ENCODE data around the gene PCSK1.

PCSK1 gene

GRCh38 chr5:96426831-96427230, 6.2 kb downstream of the PCSK1 start:
- H3K4me2 ChIP-seq (ENCODE audit: low read length), result no peak overlapping the region
- no peaks in the 10 kb centered on the region for H4K20me1 ChIP-seq (ENCODE audit: insufficient read depth, low read length)
- TF ChIP-seq CTCF (IDR thresholded peaks at IDR 0.05; ENCODE audit: low read length), result no peak
- TF ChIP-seq EZH2 (IDR thresholded peaks at IDR 0.05; ENCODE audit: borderline replicate concordance, low read length), result no peak
- H3K27ac ChIP-seq (ENCODE audit: low read depth, low read length, poor library complexity, severe bottlenecking), result no peak overlapping the region
- H3K9me3 ChIP-seq (ENCODE audit: low read length), result no peaks in the 10 kb centered on the region
- H3K9me2 ChIP-seq (ENCODE audit: low read depth, low read length), result no peaks in the 10 kb centered on the region
- H3K9ac ChIP-seq (ENCODE audit: low read length), result no peak overlapping the region
- no peak overlapping the region for H2AFZ ChIP-seq (ENCODE audit: low read length)
- H3K36me3 ChIP-seq (ENCODE audit: insufficient read depth, low read length), result no peaks in the 10 kb centered on the region
- H3K4me3 ChIP-seq (ENCODE audit: low read depth, low read length, poor library complexity, severe bottlenecking), result no peak overlapping the region
- no peaks in the 10 kb centered on the region for H3K79me2 ChIP-seq (ENCODE audit: insufficient read depth, low read length)
- no peaks in the 10 kb centered on the region for H3F3A ChIP-seq (ENCODE audit: insufficient read depth, low read length)
- no peaks in the 10 kb centered on the region for H3K4me1 ChIP-seq (ENCODE audit: insufficient read depth, low read length, severe bottlenecking)
- H3K27me3 ChIP-seq (ENCODE audit: insufficient read depth, low read length), result no peaks in the 10 kb centered on the region

GRCh38 chr5:96425443-96425842, 7.6 kb downstream of the PCSK1 start:
- Histone ChIP-seq H3K4me3 (ENCODE audit: low read depth, low read length, poor library complexity, severe bottlenecking) (no peak overlapping the region), H3K4me1 (ENCODE audit: insufficient read depth, low read length, severe bottlenecking) (no peaks in the 10 kb centered on the region), H3K27me3 (ENCODE audit: insufficient read depth, low read length) (no peaks in the 10 kb centered on the region), H3K4me2 (ENCODE audit: low read length) (no peak overlapping the region), H4K20me1 (ENCODE audit: insufficient read depth, low read length) (no peaks in the 10 kb centered on the region), H3K9ac (ENCODE audit: low read length) (no peak overlapping the region), H3K36me3 (ENCODE audit: insufficient read depth, low read length) (no peaks in the 10 kb centered on the region), H2AFZ (ENCODE audit: low read length) (no peak overlapping the region), H3K9me3 (ENCODE audit: low read length) (no peaks in the 10 kb centered on the region), H3K27ac (ENCODE audit: low read depth, low read length, poor library complexity, severe bottlenecking) (no peak overlapping the region), H3F3A (ENCODE audit: insufficient read depth, low read length) (no peaks in the 10 kb centered on the region), H3K9me2 (ENCODE audit: low read depth, low read length) (no peaks in the 10 kb centered on the region), H3K79me2 (ENCODE audit: insufficient read depth, low read length) (no peaks in the 10 kb centered on the region)
- TF ChIP-seq EZH2 (IDR thresholded peaks at IDR 0.05; ENCODE audit: borderline replicate concordance, low read length), result no peak
- TF ChIP-seq CTCF (IDR thresholded peaks at IDR 0.05; ENCODE audit: low read length), result no peak

- H3K27me3 ChIP-seq (ENCODE audit: insufficient read depth, low read length), result no peaks in the 10 kb centered on the region
- H3K27ac ChIP-seq (ENCODE audit: low read depth, low read length, poor library complexity, severe bottlenecking), result no peak overlapping the region
- H3K4me3 ChIP-seq (ENCODE audit: low read depth, low read length, poor library complexity, severe bottlenecking), result no peak overlapping the region
- no peaks in the 10 kb centered on the region for H3K36me3 ChIP-seq (ENCODE audit: insufficient read depth, low read length)
- no peak overlapping the region for H3K4me2 ChIP-seq (ENCODE audit: low read length)
- H2AFZ ChIP-seq (ENCODE audit: low read length), result no peak overlapping the region
- H3K9me3 ChIP-seq (ENCODE audit: low read length), result no peaks in the 10 kb centered on the region
- H3K9ac ChIP-seq (ENCODE audit: low read length), result no peak overlapping the region
- H3K9me2 ChIP-seq (ENCODE audit: low read depth, low read length), result no peaks in the 10 kb centered on the region
- H3K4me1 ChIP-seq (ENCODE audit: insufficient read depth, low read length, severe bottlenecking), result no peaks in the 10 kb centered on the region
- no peaks in the 10 kb centered on the region for H3K79me2 ChIP-seq (ENCODE audit: insufficient read depth, low read length)
- TF ChIP-seq CTCF (IDR thresholded peaks at IDR 0.05; ENCODE audit: low read length) (no peak), EZH2 (IDR thresholded peaks at IDR 0.05; ENCODE audit: borderline replicate concordance, low read length) (no peak)
- no peaks in the 10 kb centered on the region for H4K20me1 ChIP-seq (ENCODE audit: insufficient read depth, low read length)
- no peaks in the 10 kb centered on the region for H3F3A ChIP-seq (ENCODE audit: insufficient read depth, low read length)
These were observed 17.2 kb downstream of the PCSK1 start for GRCh38 chr5:96415897-96416296.
